DND-41 (cell line): Measurements from ENCODE around the gene FBN1.

ENCODE experiments used
- CTCF ChIP-seq: IDR thresholded peaks from 2 replicates; pipeline ENCODE4 v1.5.1; 2012; ENCODE audit warnings: borderline replicate concordance, low read length, moderate library complexity, mild to moderate bottlenecking; ENCODE audit not compliant: poor library complexity, severe bottlenecking; ENCODE audit errors: extremely low read depth
- EZH2 ChIP-seq: IDR thresholded peaks from 3 replicates; pipeline ENCODE4 v1.6.1; 2012; ENCODE audit warnings: borderline replicate concordance, low read depth, mild to moderate bottlenecking, moderate library complexity, low read length, inconsistent platforms; ENCODE audit not compliant: severe bottlenecking

- TF ChIP-seq CTCF (no peak), EZH2 (no peak)
Observed at GRCh38 chr15:48623456-48623855, 22.1 kb downstream of the FBN1 start.
